HG03139 (cell line): ENCODE results near the gene CAD.

Experiments used
- ATAC-seq: cut with Tn5 transposase; IDR thresholded peaks from one replicate; pipeline ENCODE4 v1.9.1; 2021; ENCODE audit not compliant: unreplicated experiment

Gene CAD

GRCh38 chr2:27275211-27276150 is 58.3 kb downstream of the CAD start, which contains the start of gene DNAJC5G:
Gene DNAJC5G (plus strand): TSS chr2:27275433. CDS start chr2:27276729, 1,296 bp downstream.
- ATAC-seq = no peak

DNA sequence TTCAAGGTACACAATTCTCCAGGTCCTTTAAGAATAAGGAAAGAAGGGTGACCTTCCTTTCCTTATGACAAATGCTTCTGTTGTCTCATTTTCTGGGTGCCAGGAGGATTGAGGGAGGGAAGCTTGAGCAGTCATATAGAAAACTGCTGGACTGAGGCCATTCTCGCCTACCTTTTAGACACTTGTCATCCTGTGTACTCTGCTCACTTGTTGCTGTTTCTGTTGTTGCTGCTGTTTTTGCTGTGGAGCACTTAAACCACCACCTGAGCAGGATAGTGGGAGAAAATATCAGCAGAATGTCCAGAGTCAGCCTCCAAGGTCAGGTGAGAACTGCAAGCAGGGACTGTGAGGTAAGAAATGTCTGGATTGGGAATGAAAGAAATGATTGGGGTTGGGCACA is 60.8 kb downstream of the CAD start:
- no peak for ATAC-seq

- ATAC-seq = no peak
Observed at GRCh38 chr2:27280826-27281225, 63.7 kb downstream of the CAD start.

DNA sequence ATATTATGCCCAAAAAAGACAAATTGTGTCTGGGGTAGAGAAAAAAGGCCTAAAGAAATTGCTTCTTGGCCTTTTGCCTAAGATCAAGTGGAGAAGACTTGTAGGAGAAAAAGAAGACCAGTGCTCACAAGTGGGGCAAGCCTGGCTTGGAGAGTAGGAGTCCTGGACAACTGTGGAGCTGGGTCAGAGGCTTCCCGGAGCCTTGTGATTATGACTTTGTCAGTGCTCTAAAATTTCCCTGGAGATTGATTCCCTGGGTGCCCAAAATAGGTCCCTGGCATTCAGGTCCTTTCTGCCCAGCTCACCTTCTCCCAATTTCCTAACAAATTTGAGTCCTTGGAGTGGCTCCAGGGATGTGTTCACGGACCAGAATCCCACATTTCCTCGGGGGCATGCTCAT is 64.3 kb downstream of the CAD start:
- ATAC-seq = no peak

DNA sequence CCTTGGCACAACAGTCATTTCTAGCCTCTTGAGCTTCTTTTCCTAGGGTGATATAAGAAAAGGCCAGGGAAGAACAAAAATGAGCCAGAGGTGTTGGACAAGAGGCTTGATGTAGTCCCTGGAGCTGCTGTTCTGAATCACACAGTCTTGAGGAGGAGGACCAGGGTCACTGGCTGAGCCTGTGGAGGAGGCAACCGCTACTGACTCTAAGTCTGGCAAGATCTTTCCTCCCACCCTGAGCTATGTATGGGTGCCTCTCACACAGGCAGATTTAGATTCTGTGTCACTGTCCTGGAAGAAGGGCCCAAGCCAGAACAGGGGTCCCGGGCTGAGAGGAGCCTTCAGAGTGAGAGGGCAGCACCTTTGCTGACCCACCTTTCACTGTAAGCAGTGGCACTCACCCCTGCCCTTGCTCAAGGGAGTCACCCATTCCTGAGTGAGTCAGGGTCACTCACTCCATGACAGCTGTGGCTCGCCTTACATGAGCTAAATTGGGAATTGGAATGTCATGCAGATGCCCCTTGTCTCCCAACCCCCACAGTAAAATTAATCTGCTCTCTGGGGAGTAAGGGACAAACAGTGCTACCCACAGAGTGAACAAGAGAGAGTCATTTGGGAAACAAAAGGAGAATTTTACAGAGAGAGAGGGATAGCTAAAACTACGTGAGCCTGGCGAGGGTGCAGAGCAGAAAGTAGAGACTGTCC is 64.8 kb downstream of the CAD start, which contains the start of gene TRIM54:
Gene TRIM54, plus strand, starts transcription at position 575 of the 705 bp plus-strand sequence. CDS start 303 bp downstream, outside the sequence.
- ATAC-seq = no peak

- no peak for ATAC-seq
Observed at GRCh38 chr2:27282892-27283291, 65.7 kb downstream of the CAD start.

GRCh38 chr2:27284996-27285395 is 67.8 kb downstream of the CAD start:
- ATAC-seq = no peak

GRCh38 chr2:27285481-27285880 is 68.3 kb downstream of the CAD start:
- no peak for ATAC-seq

GRCh38 chr2:27288610-27289009 is 71.4 kb downstream of the CAD start:
- ATAC-seq = no peak

GRCh38 chr2:27290549-27290948 is 73.4 kb downstream of the CAD start:
- ATAC-seq = no peak

DNA sequence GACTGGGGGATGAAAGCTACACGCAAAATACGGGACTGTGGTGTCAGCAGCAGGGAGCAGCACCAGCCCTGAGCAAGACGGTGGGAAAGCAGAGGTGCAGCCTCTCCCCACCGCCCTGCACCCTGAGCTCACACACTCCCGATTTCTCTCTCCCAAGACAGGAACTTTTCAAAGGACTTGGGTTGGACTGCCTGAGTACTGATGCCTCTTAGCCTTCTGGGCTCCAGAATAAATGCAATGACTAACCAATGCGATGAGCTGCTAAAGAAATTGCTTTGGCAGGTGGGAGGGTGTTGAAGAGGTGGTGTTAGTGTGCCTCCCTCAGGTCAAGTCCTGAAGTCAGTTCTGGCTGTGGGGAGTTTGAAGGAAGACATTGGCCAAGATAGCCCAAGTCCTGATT is 74.7 kb downstream of the CAD start:
- no peak for ATAC-seq
